Stimulated activated CD8-positive, alpha-beta memory T cell treated with anti-CD3 and anti-CD28 coated beads, Interleukin-2, amount 100 ng/mL, for 1 hour (primary cell): ENCODE data around the gene SLC35E4.
"Not testable (repeated sequence)": the region's sequence is repeated elsewhere in the genome, so short reads cannot be mapped to it uniquely, and the experiment has no call there.

Experiments used
- DNase-seq, 2 donors: peaks; one replicate each; pipeline ENCODE4 v3.0.0-alpha.2; 2020; ENCODE audit warnings: low read depth in 2 of 2

SLC35E4 gene

GRCh38 chr22:30611197-30611596, 24.4 kb upstream of the SLC35E4 start:
- no peak for DNase-seq

- DNase-seq = no peak
These were observed 22.8 kb upstream of the SLC35E4 start for GRCh38 chr22:30612789-30613188.

DNA sequence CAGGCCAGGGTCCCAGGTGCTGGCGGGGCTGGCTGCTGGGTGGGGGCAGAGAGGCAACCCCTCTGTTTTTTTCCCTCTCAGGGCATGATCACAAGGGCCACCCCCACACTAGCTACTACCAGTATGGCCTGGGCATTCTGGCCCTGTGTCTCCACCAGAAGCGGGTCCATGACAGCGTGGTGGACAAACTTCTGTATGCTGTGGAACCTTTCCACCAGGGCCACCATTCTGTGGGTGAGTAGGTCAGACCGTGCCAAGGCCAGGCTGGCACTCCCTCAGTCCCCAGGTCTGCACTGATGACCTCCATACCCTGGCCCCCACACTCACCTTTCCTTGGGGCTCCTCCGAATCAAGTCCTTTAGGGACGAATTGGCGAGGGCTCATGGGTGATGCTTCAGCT, 21.3 kb upstream of the SLC35E4 start:
- no peak for DNase-seq

DNA sequence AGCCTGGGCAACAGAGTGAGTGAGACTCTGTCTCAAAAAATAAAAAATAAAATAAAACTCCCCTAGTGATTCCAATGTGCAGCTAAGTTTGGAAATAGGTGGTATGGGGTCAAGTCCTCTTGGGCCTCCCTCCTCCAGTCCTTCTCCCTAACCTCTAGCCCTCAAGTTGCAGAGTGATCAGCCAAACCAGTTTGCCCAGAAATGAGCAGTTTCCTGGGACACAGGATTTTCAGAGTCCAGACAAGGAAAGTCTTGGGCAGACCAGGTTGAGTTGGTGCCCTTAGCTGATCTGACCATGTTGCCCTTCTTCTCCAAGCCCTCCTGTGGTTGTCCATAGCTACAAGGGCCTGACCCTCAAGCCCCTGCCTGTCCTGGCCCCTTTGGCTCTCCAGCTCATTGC, 20.7 kb upstream of the SLC35E4 start:
- no peak for DNase-seq

DNA sequence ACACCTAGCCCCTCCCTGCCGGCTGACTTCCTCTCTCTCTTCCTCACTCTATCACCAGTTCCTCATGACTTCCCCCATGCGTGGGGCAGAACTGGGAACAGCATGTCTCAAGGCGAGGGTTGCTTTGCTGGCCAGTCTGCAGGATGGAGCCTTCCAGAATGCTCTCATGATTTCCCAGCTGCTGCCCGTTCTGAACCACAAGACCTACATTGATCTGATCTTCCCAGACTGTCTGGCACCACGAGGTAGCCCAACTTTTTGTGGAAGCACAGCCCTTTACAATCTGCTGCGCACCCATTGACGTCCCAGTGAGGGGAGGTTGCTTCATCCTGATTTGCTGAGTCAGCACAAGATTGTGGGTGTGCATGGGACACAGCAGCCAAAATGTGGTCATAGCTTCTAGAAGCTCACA, 20.0 kb upstream of the SLC35E4 start:
- DNase-seq = no peak

- no peak for DNase-seq
These were observed 17.8 kb upstream of the SLC35E4 start for GRCh38 chr22:30617819-30618218.

- DNase-seq = not testable (repeated sequence)
These were observed 15.7 kb upstream of the SLC35E4 start for GRCh38 chr22:30619909-30620308.

GRCh38 chr22:30626413-30626812, 9.2 kb upstream of the SLC35E4 start:
- no peak for DNase-seq

- no peak for DNase-seq
These were observed 8.1 kb upstream of the SLC35E4 start for GRCh38 chr22:30627471-30627870.

DNA sequence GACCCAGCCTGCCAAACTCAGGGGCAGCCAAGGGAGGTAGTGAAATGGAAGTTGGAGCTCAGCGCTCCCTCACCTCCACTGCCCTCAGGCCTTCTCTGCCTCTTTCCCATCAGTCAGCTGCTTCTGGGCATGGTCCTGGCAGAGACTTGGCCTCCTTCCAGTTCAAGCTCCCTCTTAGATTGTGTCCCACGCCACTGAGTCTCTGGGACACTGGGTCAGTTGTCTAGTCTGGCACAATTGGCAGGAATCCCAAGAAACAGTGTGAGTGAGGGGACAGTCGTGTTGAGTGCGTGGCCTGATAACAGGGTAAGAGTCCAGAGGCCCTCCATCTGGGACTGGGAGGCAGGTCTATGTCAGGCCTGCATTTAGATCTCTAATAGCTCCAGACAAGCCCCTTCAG, 7.1 kb upstream of the SLC35E4 start:
- DNase-seq = no peak

DNA sequence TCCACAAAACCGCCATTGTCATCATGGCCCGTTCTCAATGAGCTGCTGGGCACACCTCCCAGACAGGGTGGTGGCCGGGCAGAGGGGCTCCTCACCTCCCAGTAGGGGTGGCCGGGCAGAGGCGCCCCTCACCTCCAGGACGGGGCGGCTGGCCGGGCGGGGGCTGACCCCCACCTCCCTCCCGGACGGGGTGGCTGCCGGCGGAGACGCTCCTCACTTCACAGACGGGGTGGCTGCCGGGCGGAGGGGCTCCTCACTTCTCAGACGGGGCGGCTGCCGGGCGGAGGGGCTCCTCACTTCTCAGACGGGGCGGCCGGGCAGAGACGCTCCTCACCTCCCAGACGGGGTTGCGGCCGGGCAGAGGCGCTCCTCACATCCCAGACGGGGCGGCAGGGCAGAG, 4.1 kb upstream of the SLC35E4 start:
- DNase-seq = not testable (repeated sequence)

DNA sequence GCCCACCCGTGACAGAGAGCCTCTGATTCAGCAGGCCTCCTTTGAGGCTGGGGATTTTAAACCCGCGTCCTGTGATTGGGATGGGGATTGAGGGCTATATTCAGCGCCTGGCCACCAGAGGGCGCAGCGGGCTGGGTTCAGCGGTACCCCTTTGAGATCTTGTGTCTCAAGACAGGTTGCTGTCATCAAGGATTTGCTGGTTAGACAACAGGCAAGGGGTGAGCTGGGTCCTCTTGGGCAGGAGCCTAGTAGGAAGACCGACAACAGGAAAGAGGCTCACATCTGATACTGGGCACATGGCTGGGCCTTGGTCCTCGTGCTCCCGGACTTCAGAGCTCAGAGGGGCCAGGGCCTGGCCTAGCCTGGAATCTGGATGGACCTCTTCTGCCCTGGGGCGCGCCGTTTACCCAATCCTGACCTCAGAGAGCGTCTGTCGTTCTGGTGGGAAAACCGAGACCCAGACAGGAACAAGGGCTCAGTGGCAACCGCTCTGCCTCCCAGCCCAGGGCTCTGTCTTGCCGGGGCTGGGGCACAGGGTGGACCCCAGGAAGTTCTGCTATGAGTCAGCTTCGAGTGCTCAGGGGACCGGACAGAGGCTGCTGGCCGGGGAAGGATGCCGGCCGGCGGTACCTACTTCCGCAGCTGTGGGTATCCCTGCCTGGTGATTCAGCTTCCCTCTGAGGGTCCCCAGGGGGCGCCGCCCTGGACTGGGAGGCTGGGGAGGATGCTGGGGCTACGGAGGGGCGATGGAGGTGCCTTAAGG, 929 bp upstream of the SLC35E4 start:
- peak; percentile 85 to 86 for DNase-seq

DNA sequence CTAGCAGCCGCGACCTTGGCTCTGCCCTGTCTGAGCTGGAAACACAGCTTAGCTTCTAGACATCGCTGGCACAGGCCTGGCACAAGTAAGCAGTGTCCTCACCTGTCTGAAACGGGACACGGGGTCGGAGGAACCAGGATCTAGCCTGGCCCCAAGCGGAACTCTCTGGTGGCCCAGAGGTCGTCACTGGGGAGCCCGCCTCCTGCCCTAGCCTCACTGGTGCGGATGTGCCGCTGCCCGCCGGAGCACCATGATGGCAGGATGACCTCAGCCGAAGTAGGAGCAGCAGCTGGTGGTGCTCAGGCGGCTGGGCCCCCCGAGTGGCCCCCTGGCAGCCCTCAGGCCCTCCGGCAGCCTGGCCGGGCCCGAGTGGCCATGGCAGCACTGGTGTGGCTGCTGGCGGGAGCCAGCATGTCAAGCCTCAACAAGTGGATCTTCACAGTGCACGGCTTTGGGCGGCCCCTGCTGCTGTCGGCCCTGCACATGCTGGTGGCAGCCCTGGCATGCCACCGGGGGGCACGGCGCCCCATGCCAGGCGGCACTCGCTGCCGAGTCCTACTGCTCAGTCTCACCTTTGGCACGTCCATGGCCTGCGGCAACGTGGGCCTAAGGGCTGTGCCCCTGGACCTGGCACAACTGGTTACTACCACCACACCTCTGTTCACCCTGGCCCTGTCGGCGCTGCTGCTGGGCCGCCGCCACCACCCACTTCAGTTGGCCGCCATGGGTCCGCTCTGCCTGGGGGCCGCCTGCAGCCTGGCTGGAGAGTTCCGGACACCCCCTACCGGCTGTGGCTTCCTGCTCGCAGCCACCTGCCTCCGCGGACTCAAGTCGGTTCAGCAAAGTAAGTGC, 871 bp downstream of the SLC35E4 start:
- DNase-seq = no peak

DNA sequence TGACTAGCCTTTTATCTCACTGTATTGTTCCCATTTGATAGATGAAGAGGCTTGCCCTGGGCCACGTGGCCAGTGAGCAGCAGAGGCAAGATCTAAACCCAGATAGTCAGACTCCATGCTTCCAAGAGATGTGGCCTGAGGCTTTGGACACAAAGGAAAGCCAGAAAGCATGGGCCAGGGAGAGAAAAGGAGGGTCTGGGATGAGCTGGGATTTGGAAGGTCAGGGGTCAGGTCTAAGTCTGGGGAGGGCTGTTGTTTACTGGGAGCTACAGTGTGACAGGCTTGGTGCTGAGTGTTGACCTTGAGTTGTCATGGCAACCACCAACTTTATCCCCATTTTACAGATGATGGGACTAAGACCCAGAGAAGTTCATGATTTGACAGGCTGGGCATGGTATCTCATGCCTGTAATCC, 2.1 kb downstream of the SLC35E4 start:
- DNase-seq = no peak

DNA sequence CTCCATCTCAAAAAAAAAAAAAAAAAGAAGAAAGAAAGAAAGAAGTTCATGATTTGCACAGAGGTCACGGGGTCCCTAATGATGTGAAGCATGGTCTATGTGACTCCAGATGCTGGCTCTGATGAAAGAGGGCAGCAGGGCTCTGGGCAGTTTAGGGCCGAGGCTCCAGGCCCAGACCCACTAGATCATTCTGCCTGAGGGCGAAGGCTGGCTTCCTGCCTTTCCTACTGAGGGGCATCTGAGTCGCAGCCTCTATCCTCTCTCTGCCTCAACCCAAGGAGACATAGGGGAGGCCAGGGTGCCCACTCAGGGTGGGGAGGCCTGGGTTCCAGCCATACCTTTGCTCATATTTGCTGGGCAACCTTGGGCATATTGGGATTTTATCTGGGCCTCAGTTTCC, 4.8 kb downstream of the SLC35E4 start:
- no peak for DNase-seq

DNA sequence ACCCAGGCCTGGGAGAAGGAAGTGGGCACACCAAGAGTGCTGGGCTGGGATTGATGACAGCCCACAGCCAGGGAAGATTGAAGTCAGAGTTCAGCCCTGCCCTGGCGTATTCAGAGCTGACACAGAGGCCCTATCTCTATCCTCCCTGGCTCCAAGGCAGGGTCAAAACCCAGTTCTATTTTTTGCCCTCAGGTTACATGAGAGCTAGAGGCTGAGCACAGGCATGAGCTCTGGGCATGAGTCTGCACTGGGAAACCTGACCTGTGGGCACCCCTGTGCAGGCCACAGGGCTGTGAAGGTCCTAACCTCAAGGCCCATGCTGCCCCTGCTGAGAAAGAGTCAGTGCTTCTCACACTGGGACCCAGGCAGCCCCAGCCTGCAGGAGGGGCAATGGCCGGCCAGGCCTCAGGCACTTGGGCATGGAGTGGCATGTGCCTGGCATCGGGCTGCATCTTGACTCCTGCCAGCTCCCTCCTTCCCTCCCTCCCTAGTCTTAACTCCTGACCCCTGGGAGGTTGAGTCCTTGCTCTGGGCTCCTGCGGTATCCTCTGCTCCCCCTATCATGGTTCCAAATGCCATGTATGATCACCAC, 5.4 kb downstream of the SLC35E4 start:
- no peak for DNase-seq

GRCh38 chr22:30643055-30643875, 7.7 kb downstream of the SLC35E4 start:
- DNase-seq = no peak

- no peak for DNase-seq
These were observed 11.1 kb downstream of the SLC35E4 start for GRCh38 chr22:30646518-30647160.

GRCh38 chr22:30647536-30647935, 12.0 kb downstream of the SLC35E4 start:
- DNase-seq = no peak

DNA sequence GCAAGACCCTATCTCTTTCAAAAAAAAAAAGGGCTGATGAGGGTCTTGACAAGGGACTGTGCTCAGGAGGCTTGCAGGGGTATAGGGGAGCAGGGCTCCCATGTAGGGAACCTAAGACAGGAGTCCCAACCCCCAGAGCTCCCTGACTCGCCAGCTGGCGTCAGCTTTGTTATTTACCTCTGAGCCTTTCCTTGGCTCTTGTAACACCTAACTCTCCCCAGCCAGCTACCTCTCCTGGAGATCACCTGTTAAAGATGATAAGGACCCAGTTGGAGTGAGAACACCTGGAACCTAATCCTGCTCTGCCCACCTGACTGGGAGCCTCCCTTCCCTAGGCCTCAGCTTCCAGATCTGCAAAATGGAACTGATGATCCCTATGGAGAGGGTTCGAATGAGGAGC, 13.2 kb downstream of the SLC35E4 start:
- no peak for DNase-seq

- DNase-seq = peak; percentile 62 to 74
These were observed 13.9 kb downstream of the SLC35E4 start for GRCh38 chr22:30649430-30650007.
